Activated CD8-positive, alpha-beta memory T cell treated with anti-CD3 and anti-CD28 coated beads for 1 hour (primary cell): ENCODE data around the gene CADM3.

Experiments used
- DNase-seq, 2 donors: peaks; one replicate each; pipeline ENCODE4 v3.0.0-alpha.2; 2020; ENCODE audit warnings: low read depth in 1 of 2; ENCODE audit errors: extremely low read depth in 1 of 2

Gene CADM3, protein sequence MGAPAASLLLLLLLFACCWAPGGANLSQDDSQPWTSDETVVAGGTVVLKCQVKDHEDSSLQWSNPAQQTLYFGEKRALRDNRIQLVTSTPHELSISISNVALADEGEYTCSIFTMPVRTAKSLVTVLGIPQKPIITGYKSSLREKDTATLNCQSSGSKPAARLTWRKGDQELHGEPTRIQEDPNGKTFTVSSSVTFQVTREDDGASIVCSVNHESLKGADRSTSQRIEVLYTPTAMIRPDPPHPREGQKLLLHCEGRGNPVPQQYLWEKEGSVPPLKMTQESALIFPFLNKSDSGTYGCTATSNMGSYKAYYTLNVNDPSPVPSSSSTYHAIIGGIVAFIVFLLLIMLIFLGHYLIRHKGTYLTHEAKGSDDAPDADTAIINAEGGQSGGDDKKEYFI

DNA sequence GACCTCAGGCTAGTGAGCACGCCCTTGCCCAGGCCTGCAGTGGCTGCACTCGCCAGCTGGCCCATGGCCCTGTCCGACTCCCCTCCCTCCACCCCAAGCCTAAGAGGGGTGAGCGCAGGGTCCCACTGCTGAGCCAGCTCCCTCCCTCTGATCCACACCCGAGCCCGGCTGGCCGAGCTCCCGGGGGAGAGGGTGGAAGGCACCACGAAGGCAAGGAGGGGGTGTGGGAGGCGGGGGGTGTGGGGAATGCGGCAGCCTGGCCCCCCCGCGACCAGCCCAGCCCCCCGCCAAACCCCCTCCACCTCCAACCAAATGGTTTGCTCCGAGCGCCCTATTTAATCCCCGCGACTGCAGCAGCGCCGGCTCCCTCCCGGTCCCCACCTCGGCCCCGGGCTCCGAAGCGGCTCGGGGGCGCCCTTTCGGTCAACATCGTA lies at the start of gene CADM3:
CADM3 (plus strand) TSS at position 362 of the 434 bp plus-strand sequence. CDS start 151 bp downstream, outside the sequence.
- DNase-seq = no peak

DNA sequence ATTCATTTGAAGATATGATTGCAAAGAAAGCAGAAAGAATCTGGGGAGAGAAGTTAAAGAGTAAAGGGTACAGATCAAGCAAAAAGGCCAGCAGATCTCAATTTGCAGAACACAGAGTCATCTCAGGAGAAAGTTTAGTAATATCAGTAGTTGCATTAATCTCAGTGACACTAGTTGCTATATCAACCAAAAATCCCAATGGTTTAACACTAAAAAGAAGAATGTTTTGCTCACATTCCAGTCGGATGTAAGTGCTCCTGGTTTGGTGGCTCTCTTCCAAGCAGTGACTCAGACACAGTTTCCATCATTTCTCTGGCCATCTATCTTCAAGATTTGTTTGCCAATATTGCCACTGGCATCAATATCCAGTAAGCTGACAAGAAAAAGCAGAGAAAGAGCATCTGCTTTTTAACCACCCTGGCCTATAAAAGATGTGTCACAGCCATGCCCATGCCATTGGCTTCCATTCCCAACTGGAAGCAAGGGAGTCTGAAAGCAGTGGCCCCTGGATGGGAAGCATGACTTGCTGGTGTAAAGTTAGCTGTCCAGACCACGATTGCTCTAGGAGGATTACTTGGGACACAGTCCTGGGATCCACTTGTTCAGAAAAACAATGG lies 49.3 kb upstream of the CADM3 start:
- no peak for DNase-seq

DNA sequence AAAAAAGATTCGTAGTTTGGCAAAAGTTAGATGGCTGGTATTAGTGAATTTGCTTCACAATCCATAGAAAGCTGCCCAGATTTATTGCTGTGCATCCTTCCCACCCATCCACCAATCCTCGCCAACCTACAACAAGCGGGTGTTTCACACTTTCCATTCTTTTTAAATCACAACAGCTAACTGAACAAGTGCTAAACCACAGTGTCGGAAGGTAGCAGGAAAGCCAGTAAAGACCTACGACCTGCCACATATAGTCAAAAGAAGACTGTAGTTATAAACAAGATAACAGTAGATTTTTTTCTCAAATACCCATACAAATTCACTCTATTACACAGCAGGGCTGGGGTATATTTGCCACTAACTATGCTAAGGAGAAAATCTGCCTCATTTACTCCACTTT lies 47.8 kb upstream of the CADM3 start:
- DNase-seq = no peak

DNA sequence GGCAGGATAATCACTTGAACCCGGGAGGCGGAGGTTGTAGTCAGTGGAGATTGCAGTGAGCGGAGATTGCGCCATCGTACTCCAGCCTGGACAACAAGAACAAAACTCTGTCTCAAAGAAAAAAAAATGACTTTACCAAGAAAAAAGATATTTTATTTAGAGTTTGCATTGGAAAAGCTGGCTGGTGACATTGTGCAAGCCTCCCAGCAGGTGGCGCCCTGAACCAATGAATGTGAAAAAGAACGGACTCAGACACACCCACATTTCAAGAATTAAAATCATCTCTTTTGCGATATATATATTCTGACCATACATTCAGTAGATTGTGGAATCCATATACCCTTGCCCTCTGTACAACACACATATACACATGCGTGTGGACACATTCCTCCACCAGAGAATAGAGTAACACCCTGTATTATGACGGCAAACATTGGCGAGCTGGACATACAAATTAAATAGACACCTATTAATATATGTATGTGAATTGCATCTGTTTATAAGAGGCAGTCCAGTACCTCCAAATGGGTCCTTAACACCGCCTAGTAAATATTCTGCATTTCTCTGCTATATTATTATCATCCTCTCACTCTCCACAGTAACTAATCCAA lies 39.0 kb upstream of the CADM3 start:
- peak; percentile 14 to 55 for DNase-seq

DNA sequence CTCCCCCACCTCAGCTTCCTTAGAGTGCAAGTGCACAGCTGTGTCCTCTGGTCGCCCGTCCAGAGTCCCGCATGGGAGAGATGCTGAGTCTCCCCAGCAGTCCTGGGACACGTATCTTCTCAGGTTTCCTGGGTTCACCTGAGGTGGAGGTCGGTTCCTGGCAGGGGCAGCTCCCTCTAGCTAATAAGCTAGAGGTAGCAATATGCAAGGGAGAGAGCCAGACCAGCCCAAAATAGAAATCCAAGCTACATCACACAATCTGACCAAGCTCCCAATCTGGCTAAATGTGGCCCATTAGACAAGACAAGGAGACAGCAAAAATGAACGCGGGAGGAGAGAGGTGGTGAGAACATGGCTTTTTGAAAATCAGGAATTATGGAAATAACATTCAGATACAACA lies 30.9 kb upstream of the CADM3 start:
- no peak for DNase-seq

DNA sequence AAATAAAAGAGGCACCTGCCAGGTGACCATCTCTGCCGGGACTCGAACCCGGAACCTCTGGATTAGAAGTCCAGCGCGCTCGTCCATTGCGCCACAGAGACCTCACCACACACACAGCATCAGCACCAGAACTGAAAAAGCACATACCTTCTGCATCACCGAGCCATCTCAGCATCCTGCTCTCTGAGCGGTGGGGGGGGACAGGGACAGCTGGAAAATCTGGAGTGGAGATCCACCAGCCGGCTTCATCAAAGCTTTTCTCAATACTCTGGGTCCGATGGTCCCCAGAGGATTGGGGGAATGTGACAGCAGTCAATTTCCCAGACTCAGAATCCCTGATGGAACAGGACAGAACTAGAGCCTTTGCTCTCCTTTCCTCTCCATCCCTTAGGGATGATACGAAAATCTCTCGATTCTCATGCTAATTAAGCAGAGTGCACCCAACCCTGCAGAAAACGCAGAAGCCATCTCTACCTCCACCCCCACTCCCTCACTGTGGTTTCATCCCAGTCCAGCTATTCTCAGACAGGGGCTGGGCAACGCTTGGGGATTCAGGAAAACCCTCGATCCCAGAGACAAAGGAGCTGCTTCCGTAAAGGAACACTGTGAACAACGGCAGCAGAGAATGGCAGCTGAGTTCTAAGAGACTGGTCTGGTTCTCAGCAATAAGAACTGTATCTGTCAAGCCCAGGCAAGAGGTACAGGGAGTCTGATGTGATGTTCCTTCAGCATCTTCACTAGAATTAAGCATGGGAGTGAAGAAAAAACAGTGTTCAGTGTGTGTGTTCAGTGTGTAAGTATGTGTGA lies 29.6 kb upstream of the CADM3 start:
- DNase-seq = no peak

DNA sequence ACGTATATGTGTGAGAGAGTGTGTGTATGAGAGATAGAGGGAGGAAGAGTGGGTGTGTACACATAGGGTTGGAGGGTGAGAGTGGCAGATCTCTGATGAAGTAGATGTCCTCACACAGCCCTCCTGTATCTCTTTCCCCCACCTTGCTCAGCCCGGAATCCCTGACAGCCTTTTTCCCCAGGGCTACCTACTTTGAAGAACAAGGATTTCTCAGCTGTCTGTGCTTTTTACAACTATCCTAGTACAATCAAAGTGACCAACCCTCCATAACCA lies 29.1 kb upstream of the CADM3 start:
- DNase-seq = no peak

DNA sequence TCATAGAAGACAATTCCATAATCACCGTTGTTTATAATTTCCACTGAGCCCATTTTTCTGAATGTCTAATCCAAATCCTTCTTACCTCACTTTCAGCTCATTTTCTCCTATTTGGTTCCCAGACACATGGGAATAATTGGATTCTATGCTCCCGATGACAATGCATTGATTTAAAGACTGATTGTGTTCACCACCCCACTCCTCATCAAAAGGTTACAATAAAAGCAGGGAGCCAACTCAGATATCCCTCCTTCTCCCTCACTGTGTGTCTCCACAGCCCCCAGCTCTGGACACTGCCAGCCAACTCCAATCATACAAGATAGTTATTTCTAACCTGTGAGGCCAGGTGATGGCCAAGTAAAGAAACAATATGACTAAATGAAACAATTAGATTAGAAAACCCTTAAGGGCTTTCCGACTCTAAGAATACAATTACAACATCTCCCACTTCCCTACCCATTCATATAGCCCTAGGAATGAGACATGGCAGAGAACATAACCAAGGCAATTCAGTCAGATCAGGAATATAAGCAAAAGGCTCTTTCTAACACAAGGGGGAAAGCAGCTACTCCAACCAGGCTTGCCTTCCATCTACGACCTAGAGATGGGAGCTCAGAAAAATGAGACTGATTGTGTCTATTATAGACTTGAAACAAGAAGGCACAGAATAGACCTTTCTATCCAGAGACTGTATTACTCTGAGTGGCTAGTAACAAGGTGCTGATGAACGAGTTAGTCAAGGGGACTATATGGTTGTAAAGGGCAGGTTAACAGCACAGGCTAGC lies 28.5 kb upstream of the CADM3 start:
- no peak for DNase-seq

DNA sequence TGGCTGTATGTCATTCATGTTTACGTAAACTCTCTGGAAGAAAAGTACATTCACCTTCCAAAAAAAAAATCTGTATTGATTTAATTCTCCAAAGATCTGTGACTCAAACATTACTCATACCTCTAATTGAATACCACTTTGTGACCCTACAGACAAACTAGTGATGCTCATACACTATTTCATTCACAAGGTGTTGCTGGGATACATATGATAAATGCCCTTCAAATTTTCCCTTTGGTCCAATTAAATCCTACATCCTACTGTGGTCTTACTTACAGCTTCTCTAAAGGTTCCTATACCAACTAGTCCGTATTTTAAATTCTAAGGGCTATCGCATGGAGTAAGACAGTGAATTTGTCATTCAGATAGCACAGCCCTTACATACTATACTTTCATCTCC lies 26.8 kb upstream of the CADM3 start:
- no peak for DNase-seq

DNA sequence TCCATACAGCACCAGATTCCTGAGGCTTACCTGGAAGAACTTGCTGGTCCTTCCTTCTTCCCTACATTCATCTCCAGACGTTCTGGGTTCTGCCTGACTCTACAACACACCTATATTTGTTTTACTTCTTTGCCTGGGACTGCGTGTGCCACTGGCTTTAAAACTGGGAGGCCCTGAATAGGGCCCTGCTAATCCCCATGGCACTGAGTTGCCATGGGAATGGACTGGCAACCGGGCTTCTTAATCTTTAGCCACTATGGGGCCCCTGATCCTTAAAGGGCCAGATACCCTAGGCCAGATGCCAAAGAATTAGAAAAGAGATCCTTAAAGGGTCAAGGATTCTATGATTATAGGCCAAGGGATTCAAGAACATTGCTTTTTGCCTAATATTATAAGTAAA lies 24.4 kb upstream of the CADM3 start:
- no peak for DNase-seq

DNA sequence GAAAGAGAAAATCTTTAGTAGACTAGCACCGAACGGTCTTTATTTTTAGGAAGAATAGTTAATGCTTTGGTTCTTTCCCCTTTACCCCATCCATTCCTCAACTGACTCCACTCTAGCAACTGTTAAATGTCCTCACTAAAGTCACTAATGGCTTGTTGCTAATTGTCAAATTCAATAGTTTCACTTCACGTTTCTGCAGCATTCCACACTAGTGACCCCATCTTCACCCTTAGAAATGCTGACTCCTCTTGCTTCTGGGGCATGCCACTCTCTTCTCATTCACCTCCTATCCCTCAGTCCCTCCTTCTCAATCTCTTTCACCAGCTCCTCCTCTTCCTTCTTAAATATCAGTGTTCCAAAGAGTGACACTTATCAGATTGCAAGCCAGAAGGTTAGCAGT lies 19.4 kb upstream of the CADM3 start:
- DNase-seq = no peak

DNA sequence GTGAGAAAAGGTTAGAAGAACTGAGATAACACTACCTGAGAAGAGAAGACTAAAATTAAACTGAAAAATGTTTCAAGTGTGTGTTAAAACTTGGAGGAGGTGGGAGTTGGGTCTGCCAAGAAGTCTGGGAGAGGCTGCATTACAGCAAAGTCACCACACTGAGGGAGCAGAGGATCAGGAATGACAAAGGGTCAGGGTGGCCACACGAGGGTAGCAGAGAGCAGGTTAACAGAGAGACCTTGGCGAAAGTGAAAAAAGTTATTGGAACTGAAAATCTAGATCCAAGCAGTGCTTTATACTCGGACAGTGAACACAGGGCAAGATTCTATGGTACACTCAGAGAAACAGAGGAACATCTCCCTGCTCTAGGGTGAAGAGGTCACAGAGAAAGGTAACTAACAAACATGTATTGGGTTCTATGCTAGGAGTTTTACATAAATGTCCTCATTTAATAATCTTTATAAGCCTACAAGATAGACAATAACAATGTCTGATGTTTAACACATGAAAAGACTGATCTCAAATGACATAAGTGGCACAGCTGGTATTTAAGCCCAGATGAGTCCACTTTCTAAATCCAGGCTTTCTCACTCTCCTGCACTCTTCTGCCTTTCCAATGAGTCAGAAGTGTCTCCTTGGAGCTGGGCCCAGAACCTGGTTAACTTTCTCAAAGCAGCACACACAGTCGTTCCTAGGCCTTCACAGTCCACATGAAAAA lies 10.3 kb upstream of the CADM3 start:
- peak; percentile 9 to 37 for DNase-seq

DNA sequence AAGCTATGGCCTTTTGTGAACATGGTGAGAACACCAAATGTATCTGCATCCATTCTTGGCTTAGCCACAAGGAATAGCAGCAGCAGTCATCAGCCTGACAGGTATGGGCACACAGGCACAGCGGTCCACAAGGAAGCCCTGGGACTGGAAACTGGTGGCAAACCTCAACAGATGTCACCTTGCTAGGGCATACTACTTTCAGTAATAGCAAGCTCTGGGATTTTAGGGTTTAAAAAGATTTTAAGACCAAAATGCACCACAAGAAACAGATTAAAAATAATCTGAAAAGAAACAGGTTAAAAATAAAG lies 9.7 kb upstream of the CADM3 start:
- DNase-seq = no peak

DNA sequence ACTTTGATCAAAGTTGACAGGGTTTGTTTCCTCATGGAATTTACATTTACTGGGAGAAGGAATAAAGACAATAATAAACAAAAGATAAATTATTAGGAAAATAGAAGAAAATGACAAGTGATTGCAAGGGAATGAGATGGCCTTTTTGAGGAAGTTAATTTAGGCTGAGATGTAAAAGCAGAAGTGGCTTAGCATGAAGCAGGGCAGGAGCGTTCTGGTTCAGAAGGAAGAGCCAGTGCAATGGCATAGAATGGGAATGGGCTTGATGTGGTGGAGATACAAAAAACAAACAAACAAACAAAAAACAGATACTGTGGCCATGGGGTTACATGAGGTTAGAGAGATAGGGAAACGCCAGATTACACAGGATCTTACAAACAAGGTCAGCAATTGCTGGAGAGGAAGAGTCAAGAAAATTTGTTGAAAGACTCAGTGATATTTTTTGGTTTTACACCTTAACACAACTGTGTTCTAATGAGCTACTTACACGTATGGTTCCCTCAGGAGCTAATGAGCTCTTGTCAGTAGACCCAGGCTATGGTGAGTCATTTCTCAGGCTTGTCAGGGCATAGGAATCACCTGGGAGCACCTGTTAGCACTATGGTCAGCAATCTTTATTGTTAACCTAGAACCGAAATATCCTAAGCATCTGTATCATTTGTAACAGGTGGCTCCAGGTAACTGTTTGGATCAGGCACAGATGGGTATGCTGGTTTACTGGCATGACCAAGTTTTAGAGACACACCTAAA lies 8.7 kb upstream of the CADM3 start:
- DNase-seq = no peak

DNA sequence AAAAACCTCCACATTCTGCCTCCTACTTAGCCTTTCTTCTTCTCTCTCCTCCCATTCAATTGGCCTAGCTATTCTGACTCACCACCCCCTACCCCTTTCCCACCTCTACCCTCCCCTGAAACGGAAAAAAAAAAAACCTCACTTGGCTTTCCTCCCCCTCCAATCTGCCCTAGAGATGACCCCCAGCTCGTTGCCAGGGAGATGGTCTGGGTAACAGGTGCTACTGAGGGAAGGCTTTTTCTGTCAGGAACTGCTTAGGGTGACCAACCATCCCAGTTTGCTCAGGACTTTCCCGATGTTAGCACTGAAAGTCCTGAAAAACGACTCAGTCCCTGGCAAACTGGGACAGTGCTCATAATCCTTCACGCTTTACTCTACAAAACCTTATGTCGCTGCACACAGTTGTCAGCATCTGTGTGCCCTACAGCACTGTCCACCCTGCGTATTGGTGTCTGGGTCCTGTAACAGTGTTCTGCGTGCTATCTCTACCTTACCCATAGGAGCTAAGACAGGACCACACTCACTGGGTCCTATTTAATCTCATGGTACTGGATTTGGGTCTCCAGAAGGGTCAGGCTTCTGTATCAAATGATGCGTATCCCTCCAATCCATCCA lies 7.7 kb upstream of the CADM3 start:
- no peak for DNase-seq

DNA sequence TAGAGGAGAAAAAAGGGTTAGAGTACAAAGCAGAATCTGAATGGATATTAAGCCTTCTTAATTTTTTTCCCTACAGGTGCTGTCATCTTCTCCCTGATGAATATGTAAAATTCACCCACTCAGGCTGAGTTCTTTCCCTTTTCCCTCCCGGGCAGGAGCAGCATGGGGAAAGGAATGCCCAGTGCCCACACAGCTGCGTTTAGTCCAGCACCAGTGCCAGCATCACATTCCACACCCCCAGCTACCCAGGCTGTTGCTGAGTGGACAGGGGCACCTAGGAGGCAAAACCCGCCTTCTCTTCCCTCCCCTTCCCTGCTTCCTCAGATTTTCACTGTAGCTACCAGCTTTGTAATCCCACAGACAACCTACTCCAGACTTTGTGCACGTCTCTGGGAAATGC lies 3.4 kb upstream of the CADM3 start:
- DNase-seq = no peak

DNA sequence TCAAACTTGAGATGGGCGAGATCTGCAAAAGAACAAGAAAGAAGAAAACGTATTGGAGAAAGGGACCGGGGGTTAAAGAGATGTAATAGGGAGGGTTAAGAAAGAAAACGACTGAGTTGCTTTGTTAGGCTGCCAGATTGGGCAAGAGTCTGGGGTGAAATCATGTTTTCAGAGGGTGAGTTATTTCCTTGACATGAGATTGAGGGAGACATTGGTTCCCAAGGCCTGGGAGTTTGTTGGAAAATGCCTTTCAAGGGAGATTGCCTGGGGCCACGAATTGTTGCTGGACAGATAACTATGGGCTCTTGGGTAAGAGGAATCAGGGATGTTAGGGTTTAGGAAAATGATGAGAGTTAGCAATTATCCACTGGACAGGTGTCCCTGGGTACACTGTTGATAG lies 776 bp upstream of the CADM3 start:
- no peak for DNase-seq

DNA sequence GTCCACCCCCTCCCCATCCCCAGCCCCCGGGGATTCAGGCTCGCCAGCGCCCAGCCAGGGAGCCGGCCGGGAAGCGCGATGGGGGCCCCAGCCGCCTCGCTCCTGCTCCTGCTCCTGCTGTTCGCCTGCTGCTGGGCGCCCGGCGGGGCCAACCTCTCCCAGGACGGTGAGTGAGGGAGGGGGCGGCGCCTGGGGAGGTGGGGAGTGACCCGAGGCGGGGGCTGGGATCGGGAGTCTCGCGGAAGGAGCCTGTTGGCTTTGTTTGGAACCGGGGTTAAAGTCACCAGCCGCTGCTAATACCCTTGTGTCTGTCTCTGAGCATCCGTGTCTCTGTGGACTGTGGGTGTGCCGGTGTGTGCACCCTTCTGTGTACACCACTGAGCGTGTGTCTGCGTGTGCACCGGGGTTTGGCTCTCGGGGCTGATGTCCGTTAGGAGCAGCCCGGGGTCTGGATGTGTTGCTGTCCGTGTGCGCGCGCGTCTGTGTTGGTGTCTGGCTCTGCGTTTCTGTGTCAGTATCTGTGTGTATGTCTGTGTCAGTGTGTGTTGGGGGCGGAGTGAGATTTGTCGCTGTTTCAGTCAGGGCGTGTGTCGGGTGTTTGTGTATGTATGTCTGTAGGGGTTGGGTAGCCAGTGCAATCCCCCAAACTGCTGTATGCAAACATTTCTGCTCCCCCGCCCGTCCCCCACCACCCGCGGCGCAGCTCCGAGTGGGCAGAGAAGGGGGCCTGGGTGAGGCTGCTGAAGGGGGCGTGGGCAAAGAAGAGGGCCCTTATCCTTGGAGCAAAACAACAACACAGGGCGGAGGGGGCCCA lies 480 bp downstream of the CADM3 start:
- no peak for DNase-seq
